HG03378 (cell line): ENCODE results near the gene SLC31A1.

Experiments used
- ATAC-seq: cut with Tn5 transposase; IDR thresholded peaks from one replicate; pipeline ENCODE4 v1.9.1; 2021; ENCODE audit warnings: mild to moderate bottlenecking, moderate library complexity; ENCODE audit not compliant: unreplicated experiment

Gene SLC31A1

GRCh38 chr9:113301548-113301947 lies 80.2 kb downstream of the SLC31A1 start:
- ATAC-seq = no peak

GRCh38 chr9:113302792-113303418 lies 81.6 kb downstream of the SLC31A1 start, which contains the start of gene RNF183:
Gene RNF183, minus strand, starts transcription at chr9:113303376. Its CDS starts 5,192 bp downstream, at chr9:113298184.
- ATAC-seq = no peak

GRCh38 chr9:113306566-113306965 lies 85.2 kb downstream of the SLC31A1 start:
- no peak for ATAC-seq

GRCh38 chr9:113307396-113307975 lies 86.1 kb downstream of the SLC31A1 start:
- no peak for ATAC-seq

- no peak for ATAC-seq
Measured at GRCh38 chr9:113309204-113309813, 88.0 kb downstream of the SLC31A1 start.

GRCh38 chr9:113310538-113310937 lies 89.2 kb downstream of the SLC31A1 start:
- ATAC-seq = no peak

- no peak for ATAC-seq
Measured at GRCh38 chr9:113311961-113312360, 90.6 kb downstream of the SLC31A1 start.

GRCh38 chr9:113313261-113313660 lies 91.9 kb downstream of the SLC31A1 start:
- no peak for ATAC-seq
